GM12872 (cell line): ENCODE results near the gene PDP2.

ENCODE experiments used
- CTCF ChIP-seq: IDR thresholded peaks from 3 replicates; pipeline ENCODE4 v1.5.1; 2011; ENCODE audit warnings: low read depth, mild to moderate bottlenecking, low read length, moderate library complexity; ENCODE audit not compliant: insufficient read depth

PDP2 gene

GRCh38 chr16:66924527-66925321 is 44.4 kb downstream of the PDP2 start:
- TF ChIP-seq CTCF, result peak; percentile 45; the same call in 1 of the 3 replicates

GRCh38 chr16:66925322-66925840 is 45.1 kb downstream of the PDP2 start, which contains the start of gene RRAD:
TSS of gene RRAD (minus strand) at chr16:66925535. CDS start at chr16:66925179, 356 bp downstream.
- TF ChIP-seq CTCF, result no peak

- TF ChIP-seq CTCF, result no peak
Measured at GRCh38 chr16:66926171-66926947, 46.0 kb downstream of the PDP2 start.

GRCh38 chr16:66926961-66927436 is 46.7 kb downstream of the PDP2 start:
- TF ChIP-seq CTCF, result no peak

GRCh38 chr16:66927918-66928649 is 47.8 kb downstream of the PDP2 start:
- no peak for TF ChIP-seq CTCF

- peak; percentile 58; the same call in 2 of the 3 replicates for TF ChIP-seq CTCF
Measured at GRCh38 chr16:66928702-66929388, 48.5 kb downstream of the PDP2 start.
